Forelimb muscle (tissue), 1 donor: ENCODE data around the gene MYRIP. TPM values are rescaled to one million over a fixed set of nuclear protein-coding genes. Genes with fewer than 3 reads are reported as not detected.
"Not testable (repeated sequence)": the region's sequence is repeated elsewhere in the genome, so short reads cannot be mapped to it uniquely, and the experiment has no call there.

Experiments
- DNase-seq: peaks from one replicate; pipeline ENCODE4 v3.0.0-alpha.2; 2013; ENCODE audit warnings: low read depth
- polyA plus RNA-seq: library from polyadenylated mRNA; unstranded; fragments of 120-200 nt; gene quantifications from one replicate; pipeline ENCODE4 v1.2.1, GENCODE V29; 2013; ENCODE audit not compliant: insufficient read length

The MYRIP gene
- polyA plus RNA-seq, 1 donor, result 0.89 TPM

GRCh38 chr3:39970982-39971381, 161.6 kb downstream of the MYRIP start:
- DNase-seq, result no peak

- DNase-seq, result no peak
Observed at GRCh38 chr3:39971559-39972031, 162.2 kb downstream of the MYRIP start.

- DNase-seq, result no peak
Observed at GRCh38 chr3:39972508-39972907, 163.1 kb downstream of the MYRIP start.

GRCh38 chr3:39977058-39977794, 167.8 kb downstream of the MYRIP start:
- no peak for DNase-seq

GRCh38 chr3:39978308-39978707, 168.9 kb downstream of the MYRIP start:
- no peak for DNase-seq

GRCh38 chr3:39980058-39980457, 170.6 kb downstream of the MYRIP start:
- no peak for DNase-seq

GRCh38 chr3:39980781-39981180, 171.4 kb downstream of the MYRIP start:
- DNase-seq, result no peak

GRCh38 chr3:39981547-39982184, 172.3 kb downstream of the MYRIP start:
- DNase-seq, result no peak

- DNase-seq, result no peak
Observed at GRCh38 chr3:39982665-39983357, 173.4 kb downstream of the MYRIP start.

GRCh38 chr3:39989746-39990145, 180.3 kb downstream of the MYRIP start:
- DNase-seq, result no peak

- DNase-seq, result no peak
Observed at GRCh38 chr3:39990532-39990931, 181.1 kb downstream of the MYRIP start.

GRCh38 chr3:40008796-40009195, 199.4 kb downstream of the MYRIP start:
- no peak for DNase-seq

GRCh38 chr3:40009991-40010390, 200.6 kb downstream of the MYRIP start:
- DNase-seq, result no peak

- DNase-seq, result no peak
Observed at GRCh38 chr3:40012381-40012780, 203.0 kb downstream of the MYRIP start.

- DNase-seq, result no peak
Observed at GRCh38 chr3:40016391-40016790, 207.0 kb downstream of the MYRIP start.

GRCh38 chr3:40018369-40018768, 209.0 kb downstream of the MYRIP start:
- DNase-seq, result no peak

GRCh38 chr3:40019376-40019775, 210.0 kb downstream of the MYRIP start:
- DNase-seq, result no peak

GRCh38 chr3:40020689-40021088, 211.3 kb downstream of the MYRIP start:
- no peak for DNase-seq

GRCh38 chr3:40021338-40021737, 211.9 kb downstream of the MYRIP start:
- no peak for DNase-seq

GRCh38 chr3:40022297-40022827, 213.0 kb downstream of the MYRIP start:
- DNase-seq, result no peak

- no peak for DNase-seq
Observed at GRCh38 chr3:40024526-40024925, 215.1 kb downstream of the MYRIP start.

- DNase-seq, result not testable (repeated sequence)
Observed at GRCh38 chr3:40025892-40026291, 216.5 kb downstream of the MYRIP start.
